ENCODE results near the gene FER. TPM values are rescaled to one million over a fixed set of nuclear protein-coding genes. Genes with fewer than 3 reads are reported as not detected.
"Not testable (repeated sequence)": the region's sequence is repeated elsewhere in the genome, so short reads cannot be mapped to it uniquely, and the experiment has no call there.

FER gene
- total and polyA plus RNA-seq, 12 donors, result 1.4 to 21.9 (median 14.9) TPM

DNA sequence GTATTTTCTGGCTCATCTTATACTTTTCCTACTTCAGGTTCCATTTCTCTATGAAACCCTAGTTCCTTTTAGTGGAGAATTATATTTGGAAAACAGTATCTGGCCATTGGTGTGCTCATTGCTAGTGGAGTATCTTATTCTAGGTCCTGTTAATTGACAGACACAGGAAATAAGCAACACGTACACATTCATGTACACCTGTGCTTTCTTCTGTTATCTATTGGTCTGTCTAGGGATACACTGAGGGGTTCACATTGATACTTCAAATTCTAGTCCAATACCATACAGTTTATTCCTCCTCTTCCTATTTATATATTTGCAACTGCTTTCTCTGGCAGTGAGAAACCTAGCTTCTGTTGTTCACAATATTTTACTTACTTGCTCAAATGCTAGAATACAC lies 110.2 kb downstream of the FER start:
- DNase-seq, result no peak
- ATAC-seq, result no peak
- 73 to 80% methylated on average over 1 of the region's 1 CpG for WGBS, 2 donors
- TF ChIP-seq CTCF (IDR thresholded peaks at IDR 0.05), result no peak
- H3K27me3 ChIP-seq, result no peaks in the 10 kb centered on the region
- H3K4me3 ChIP-seq, result no peak overlapping the region
- H3K36me3 ChIP-seq, result peaks cover 0 to 1% (median 0%) of the 10 kb centered on the region in 9 donors
- intact Hi-C loops (cut with DNase I), result no loop called here
- peaks cover 0 to 13% (median 0%) of the 10 kb centered on the region in 9 donors for H3K4me1 ChIP-seq
- no peak overlapping the region for H3K27ac ChIP-seq
- no peaks in the 10 kb centered on the region for H3K9me3 ChIP-seq

DNA sequence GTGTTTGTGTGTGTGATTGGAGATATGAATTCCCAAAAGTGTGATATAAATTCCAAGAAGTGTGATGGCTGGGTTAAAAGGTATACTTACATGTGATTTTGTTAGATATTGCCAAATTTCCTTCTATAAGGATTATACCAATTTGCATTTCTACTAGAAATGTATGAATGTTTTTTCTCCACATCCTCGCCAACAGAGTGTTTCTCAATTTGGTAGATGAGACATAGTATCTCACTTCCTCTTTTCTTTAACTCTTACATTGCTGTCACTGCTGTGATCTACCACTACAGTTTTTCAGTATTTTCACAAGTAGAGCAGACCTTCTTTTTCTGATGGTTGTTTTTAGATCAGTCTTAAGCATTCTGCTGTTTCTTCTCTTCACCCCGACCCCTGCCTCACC lies 111.3 kb downstream of the FER start:
- Histone ChIP-seq H3K4me3 (no peak overlapping the region), H3K27ac (peak overlapping the region in 1 of 10 donors; percentile 13), H3K27me3 (no peaks in the 10 kb centered on the region), H3K9me3 (no peaks in the 10 kb centered on the region), H3K36me3 (peaks cover 0 to 7% (median 0%) of the 10 kb centered on the region in 9 donors), H3K4me1 (peaks cover 0 to 13% (median 0%) of the 10 kb centered on the region in 9 donors)
- DNase-seq, result no peak
- 71 to 73% methylated on average over 2 of the region's 2 CpGs for whole genome bisulfite sequencing, 2 donors
- intact Hi-C loops (cut with DNase I), result no loop called here
- no peak for TF ChIP-seq CTCF (IDR thresholded peaks at IDR 0.05)
- no peak for ATAC-seq

DNA sequence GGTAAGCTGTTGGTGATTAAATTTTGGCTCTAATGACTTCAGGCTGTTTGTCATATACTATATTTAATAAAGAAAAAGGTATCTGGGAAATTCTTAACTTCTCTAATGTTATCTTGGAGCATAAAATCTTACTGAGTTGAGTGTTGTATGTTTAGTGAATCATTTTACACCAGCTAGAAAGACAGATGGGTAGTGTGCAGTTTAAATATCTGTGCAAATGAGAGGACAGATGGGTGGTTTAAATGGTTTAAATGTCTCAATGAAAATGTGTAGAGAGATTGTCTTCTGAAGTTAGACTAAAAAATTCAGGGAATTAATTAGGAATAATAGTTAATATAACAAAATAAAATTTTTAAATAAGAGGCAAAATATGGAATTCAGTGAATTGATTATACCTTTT lies 114.5 kb downstream of the FER start:
- Histone ChIP-seq H3K9me3 (peaks cover 0 to 7% (median 0%) of the 10 kb centered on the region in 11 donors), H3K4me3 (no peak overlapping the region), H3K27me3 (no peaks in the 10 kb centered on the region), H3K4me1 (peaks cover 0 to 13% (median 0%) of the 10 kb centered on the region in 9 donors), H3K27ac (no peak overlapping the region), H3K36me3 (peaks cover 0 to 7% (median 0%) of the 10 kb centered on the region in 9 donors)
- ATAC-seq, result no peak
- no peak for TF ChIP-seq CTCF (IDR thresholded peaks at IDR 0.05)
- intact Hi-C loops (cut with DNase I), result no loop called here
- no peak for DNase-seq

- H3K36me3 ChIP-seq, result peaks cover 0 to 32% (median 3%) of the 10 kb centered on the region in 9 donors
- intact Hi-C loops (cut with DNase I); H3K27ac ChIP-seq; H3K9me3 ChIP-seq; H3K27me3 ChIP-seq; H3K4me3 ChIP-seq; H3K4me1 ChIP-seq; DNase-seq; ATAC-seq: not testable (repeated sequence)
- 97 to 99% methylated on average over 3 of the region's 3 CpGs for WGBS, 2 donors
Observed at GRCh38 chr5:108866097-108866496, 118.4 kb downstream of the FER start.

DNA sequence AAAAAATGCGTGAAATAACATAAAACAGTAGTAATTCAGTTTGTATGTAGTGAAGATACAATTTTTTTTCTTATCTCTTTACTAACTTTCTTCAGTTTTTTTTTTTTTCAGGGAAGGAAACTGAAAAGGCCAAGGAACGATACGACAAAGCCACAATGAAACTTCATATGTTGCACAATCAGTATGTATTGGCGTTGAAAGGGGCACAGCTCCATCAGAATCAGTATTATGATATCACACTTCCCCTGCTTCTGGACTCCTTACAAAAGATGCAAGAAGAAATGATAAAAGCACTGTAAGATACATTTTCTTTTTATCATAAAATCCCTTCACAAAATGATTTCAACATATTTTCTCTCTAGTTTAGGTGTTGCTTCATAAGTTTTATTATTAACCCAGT lies 120.0 kb downstream of the FER start:
- peaks cover 0 to 7% (median 0%) of the 10 kb centered on the region in 11 donors for H3K9me3 ChIP-seq
- H3K4me3 ChIP-seq, result no peak overlapping the region
- no peak for TF ChIP-seq CTCF (IDR thresholded peaks at IDR 0.05)
- H3K27ac ChIP-seq, result no peak overlapping the region
- no peaks in the 10 kb centered on the region for H3K27me3 ChIP-seq
- intact Hi-C loops (cut with DNase I), result no loop called here
- ATAC-seq (no peak), DNase-seq (no peak)
- 82 to 85% methylated on average over 4 of the region's 4 CpGs for WGBS, 2 donors
- peaks cover 0 to 43% (median 3%) of the 10 kb centered on the region in 9 donors for H3K36me3 ChIP-seq
- peaks cover 0 to 7% (median 0%) of the 10 kb centered on the region in 9 donors for H3K4me1 ChIP-seq

Data from heart right ventricle (tissue), 16 donors.